ENCODE data around the gene ASXL2. TPM values are rescaled to one million over a fixed set of nuclear protein-coding genes. Genes with fewer than 3 reads are reported as not detected.

The ASXL2 gene
- total RNA-seq, 1 experiment from 2014 or later, result 34.0 TPM

DNA sequence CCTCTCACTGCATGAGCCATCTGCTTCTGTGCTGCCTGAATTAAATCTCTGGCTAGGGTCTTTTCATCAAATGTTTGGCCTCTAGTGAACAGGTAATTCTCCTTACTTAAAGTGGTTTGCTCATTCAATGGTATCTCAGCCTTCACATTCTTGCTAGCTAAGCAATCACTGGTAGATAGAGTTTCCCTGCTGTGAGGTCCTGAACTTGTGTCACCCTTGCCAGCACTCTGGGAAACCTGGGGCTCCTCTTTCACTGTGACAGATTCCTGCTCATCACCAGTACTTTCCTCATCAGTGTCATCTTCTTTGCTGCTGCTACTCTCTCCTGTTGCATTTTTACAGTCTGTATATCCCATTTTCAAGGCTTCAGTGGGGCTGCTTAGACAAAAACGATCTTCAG, 135.8 kb downstream of the ASXL2 start:
- intact Hi-C loops (cut with micrococcal nuclease), result no loop called here
- POLR2A ChIA-PET, result interaction anchor here (0.6 to 1.5 kb wide), 3 partner anchors 9 to 1488 kb away, joined by 3 to 7 read pairs (median 3); no protein-coding TSS in a partner anchor
- Mint-ChIP-seq H3K27me3 (ENCODE audit: insufficient read depth, unreplicated experiment) (no peaks in the 10 kb centered on the region), H3K4me1 (ENCODE audit: insufficient read depth, unreplicated experiment) (no peaks in the 10 kb centered on the region), H3K4me3 (ENCODE audit: unreplicated experiment) (no peak overlapping the region), H3K27ac (ENCODE audit: low read depth, unreplicated experiment) (no peak overlapping the region), H3K9me3 (ENCODE audit: unreplicated experiment) (no peaks in the 10 kb centered on the region), H3K36me3 (ENCODE audit: insufficient read depth, unreplicated experiment) (peaks cover 48% of the 10 kb centered on the region)
- BruUV-seq (replicated peaks), result no TSS peak
- no peak for DNase-seq (ENCODE audit: unreplicated experiment)
- TF ChIP-seq, protein P1, sequence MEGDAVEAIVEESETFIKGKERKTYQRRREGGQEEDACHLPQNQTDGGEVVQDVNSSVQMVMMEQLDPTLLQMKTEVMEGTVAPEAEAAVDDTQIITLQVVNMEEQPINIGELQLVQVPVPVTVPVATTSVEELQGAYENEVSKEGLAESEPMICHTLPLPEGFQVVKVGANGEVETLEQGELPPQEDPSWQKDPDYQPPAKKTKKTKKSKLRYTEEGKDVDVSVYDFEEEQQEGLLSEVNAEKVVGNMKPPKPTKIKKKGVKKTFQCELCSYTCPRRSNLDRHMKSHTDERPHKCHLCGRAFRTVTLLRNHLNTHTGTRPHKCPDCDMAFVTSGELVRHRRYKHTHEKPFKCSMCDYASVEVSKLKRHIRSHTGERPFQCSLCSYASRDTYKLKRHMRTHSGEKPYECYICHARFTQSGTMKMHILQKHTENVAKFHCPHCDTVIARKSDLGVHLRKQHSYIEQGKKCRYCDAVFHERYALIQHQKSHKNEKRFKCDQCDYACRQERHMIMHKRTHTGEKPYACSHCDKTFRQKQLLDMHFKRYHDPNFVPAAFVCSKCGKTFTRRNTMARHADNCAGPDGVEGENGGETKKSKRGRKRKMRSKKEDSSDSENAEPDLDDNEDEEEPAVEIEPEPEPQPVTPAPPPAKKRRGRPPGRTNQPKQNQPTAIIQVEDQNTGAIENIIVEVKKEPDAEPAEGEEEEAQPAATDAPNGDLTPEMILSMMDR (IDR thresholded peaks at IDR 0.05; ENCODE audit: unreplicated experiment), result no peak
- CTCF ChIA-PET, result interaction anchor here (0.5 to 1.0 kb wide), 2 partner anchors 42 to 176 kb away, joined by 3 read pairs; no protein-coding TSS in a partner anchor

DNA sequence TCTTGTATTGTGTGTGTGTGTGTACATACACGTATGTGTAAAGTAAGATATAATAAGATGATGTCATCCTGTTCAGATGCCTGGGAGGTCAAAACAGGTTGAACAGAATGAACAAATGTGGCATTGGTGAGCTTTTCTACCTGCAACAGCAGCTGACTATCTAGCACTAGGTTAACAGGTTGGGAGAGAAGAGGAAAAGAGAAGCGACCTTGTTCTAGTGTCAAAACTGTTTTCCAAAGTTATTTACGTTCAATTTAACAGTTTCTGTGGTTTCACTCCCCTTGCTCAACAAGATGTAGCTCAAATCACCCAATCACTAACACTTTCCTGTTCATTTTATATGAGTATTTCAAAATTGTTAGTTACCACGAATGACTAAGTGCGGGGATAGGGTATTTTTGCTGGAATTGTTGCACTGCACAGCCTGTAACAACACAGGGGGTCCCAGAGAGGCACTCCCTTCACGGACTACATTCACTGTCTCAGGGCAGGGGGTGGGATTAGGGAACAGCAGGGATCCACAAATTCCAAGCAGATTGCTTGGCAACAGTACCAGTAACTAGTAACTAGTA, 137.4 kb downstream of the ASXL2 start:
- peaks cover 36% of the 10 kb centered on the region for H3K36me3 Mint-ChIP-seq (ENCODE audit: insufficient read depth, unreplicated experiment)
- no peaks in the 10 kb centered on the region for H3K27me3 Mint-ChIP-seq (ENCODE audit: insufficient read depth, unreplicated experiment)
- H3K4me3 Mint-ChIP-seq (ENCODE audit: unreplicated experiment), result no peak overlapping the region
- intact Hi-C loops (cut with micrococcal nuclease), result no loop called here
- ChIA-PET POLR2A (interaction anchor here (0.7 kb wide), 1 partner anchor 103 kb away, joined by 3 read pairs; no protein-coding TSS in a partner anchor), CTCF (interaction anchor here (0.6 kb wide), 1 partner anchor 11 kb away, joined by 4 read pairs; no protein-coding TSS in a partner anchor)
- TF ChIP-seq, protein P1 (IDR thresholded peaks at IDR 0.05; ENCODE audit: unreplicated experiment), result no peak
- no peaks in the 10 kb centered on the region for H3K9me3 Mint-ChIP-seq (ENCODE audit: unreplicated experiment)
- BruUV-seq (replicated peaks), result no TSS peak
- no peak overlapping the region for H3K27ac Mint-ChIP-seq (ENCODE audit: low read depth, unreplicated experiment)
- DNase-seq (ENCODE audit: unreplicated experiment), result peak; percentile 43
- H3K4me1 Mint-ChIP-seq (ENCODE audit: insufficient read depth, unreplicated experiment), result no peaks in the 10 kb centered on the region

DNA sequence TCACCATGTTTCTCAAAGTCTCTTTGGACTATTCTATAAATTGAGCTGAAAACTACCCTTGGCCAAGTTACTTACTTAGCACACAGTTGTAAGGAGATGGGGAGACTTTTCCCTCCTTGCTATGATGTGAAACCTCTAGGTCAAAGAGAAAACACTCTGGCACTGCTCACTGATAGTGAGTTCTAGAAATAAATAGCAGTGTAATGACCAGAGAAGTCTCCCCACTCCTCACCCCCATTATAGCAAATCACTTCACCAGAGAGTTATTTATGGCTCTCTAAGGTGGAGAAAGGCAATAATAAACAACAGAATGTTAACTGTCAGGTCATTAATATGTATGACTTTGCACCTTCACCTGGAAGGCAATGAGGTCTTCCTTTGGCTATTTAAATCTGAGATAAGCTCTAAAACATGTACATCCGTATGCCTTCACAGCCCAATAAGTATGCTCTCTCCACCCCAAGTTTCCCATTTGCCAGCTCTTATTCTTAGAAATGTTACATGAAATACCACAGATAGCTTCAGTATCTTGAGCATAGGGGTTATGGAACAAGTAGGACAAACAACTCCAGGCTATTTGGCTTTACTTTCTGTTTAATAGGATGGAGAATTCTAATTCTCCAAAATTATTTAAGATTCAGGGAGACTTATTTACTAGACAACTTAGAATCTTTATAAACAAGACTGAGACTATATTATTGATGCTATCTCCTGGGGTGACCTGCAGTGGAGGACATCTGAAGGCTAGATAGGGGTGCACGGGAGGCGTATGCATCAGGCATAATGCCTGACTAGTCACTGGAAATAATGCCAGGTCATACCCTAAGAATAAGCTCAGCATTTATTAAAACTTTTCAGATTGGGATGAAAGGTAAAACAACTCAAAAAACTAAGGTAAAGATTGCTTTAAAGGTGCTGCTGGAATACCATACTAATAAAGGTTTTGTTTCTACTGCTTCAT, 139.6 kb downstream of the ASXL2 start:
- Mint-ChIP-seq H3K27me3 (ENCODE audit: insufficient read depth, unreplicated experiment) (no peaks in the 10 kb centered on the region), H3K27ac (ENCODE audit: low read depth, unreplicated experiment) (no peak overlapping the region), H3K36me3 (ENCODE audit: insufficient read depth, unreplicated experiment) (peaks cover 27% of the 10 kb centered on the region), H3K4me1 (ENCODE audit: insufficient read depth, unreplicated experiment) (no peaks in the 10 kb centered on the region), H3K4me3 (ENCODE audit: unreplicated experiment) (no peak overlapping the region), H3K9me3 (ENCODE audit: unreplicated experiment) (no peaks in the 10 kb centered on the region)
- TF ChIP-seq, protein P1 (IDR thresholded peaks at IDR 0.05; ENCODE audit: unreplicated experiment), result no peak
- DNase-seq (ENCODE audit: unreplicated experiment), result no peak
- CTCF ChIA-PET, result interaction anchor here (0.6 to 1.2 kb wide), 3 partner anchors 62 to 1209 kb away, joined by 3 to 4 read pairs (median 3); no protein-coding TSS in a partner anchor
- POLR2A ChIA-PET, result interaction anchor here (0.7 to 1.5 kb wide), 2 partner anchors 10 to 41 kb away, joined by 3 read pairs; no protein-coding TSS in a partner anchor
- intact Hi-C loops (cut with micrococcal nuclease), result no loop called here
- no TSS peak for BruUV-seq (replicated peaks)
